ENCODE results near the gene GDPD5.

The GDPD5 gene

DNA sequence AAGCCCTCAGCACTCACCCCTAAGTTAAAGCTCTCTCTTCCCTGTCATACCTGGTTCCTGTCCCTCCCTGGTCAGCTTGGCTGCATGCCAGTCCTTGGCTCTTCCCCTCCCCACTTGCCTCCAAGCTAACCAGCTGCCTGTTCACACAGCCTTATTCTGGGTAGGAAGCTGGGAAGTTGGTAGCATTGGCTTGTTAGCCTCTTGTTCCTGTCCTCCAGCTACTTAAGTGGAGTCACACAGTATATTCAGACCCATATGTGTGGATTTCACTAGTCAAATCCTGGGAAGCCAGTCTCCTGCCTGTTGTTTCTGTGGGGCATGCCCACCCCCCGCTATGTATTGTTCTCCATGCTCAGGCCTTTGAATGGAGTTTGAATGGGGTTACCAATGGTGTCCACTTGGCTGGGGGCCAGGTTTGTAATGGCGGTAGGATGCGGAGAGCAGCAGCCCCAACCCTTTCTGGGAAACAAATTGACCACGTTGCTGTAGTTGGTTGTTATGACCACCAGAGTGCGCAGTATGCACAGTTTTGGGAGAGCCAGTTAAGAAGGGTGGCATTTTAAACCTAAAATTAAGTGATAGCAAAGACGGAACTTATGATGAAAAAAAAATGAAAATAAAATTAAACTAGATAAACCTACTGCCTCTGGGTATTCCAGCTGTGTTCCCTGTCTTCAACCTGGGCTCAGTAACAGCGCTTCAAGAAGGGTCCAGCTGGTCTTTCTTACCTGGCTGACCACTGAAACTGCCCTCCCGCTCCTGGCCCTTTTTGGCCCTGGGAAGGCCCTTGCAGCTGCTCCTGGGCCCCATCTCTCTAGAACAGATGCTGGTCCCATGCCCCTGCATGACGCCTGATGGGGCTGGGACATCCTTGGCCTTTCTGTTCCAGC is 137.1 kb downstream of the GDPD5 start:
- DNase-seq, result no peak

DNA sequence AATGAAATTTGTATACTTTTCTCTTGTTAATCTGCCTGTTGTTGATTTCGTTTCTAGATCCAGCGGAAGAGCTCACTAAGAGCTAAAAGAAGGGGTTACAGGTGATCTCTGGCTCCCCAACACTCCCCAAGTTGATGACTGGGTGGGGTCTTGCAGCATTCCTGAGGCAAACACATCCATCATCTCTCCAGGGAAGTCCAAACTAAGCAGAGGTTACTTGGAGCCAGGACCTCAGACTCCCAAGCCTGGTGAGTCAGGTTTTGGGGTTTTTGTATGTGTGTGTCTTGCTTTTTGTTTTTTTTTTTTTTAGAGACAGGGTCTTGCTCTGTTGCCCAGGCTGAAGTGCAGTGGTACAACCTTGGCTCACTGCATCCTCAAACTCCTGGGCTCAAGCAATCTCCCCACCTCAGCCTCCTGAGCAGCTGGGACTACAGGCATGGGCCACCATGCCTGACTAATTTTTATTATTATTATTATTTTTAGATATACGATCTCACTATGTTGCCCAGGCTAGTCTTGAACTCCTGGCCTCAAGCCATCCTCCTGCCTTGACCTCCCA is 137.9 kb downstream of the GDPD5 start:
- DNase-seq, result no peak

DNA sequence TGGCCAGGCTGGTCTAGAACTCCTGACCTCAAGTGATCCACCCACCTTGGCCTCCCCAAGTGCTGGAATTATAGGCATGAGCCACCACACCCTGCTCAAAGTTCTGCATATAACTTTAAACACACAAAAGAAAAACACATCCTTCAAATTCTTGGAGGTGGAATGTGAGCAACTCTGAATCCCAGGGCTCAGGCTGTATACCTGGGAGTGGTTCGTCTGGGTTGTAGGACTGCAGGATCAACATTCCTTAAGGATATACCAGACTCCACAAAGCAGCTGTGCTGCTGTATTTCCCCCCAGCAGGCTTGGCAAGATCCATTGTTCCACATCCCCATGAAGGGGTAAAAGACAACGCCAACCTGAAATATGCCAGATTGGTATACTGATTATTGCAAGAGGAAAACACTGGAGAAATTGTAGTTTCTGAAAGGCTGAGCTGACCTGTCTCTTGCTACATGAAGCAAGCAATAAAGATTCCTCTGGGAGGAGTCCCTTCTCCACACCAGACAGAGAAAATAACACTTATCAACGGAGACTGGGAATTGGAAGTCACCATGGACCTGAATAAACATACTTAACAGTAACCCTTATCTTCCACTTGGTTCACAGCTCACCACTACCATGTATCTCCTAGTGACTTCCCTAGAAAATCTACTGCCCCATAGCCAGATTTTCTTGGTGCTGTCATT is 138.7 kb downstream of the GDPD5 start:
- DNase-seq, result no peak
